K562 (cell line): ENCODE results near the gene COG3. TPM values are rescaled to one million over a fixed set of nuclear protein-coding genes. Genes with fewer than 3 reads are reported as not detected.

Source experiments
- ATAC-seq: fragments of 200-7000 bp; cut with Tn5 transposase; 3 replicates; pipeline ENCODE4 v1.9.1; 2020; ENCODE audit warnings: moderate library complexity
- BruUV-seq: library from RNA; stranded (reverse); fragments of 400-500 nt; replicated peaks from 2 replicates; lab custom pipeline; 2021; lab: Mats Ljungman, UMichigan
- CTCF ChIA-PET: fragments of 300-600 bp; formaldehyde crosslinking; extraction: SDS; loops from one replicate; lab custom pipeline; 2021; ENCODE audit warnings: low intra/inter-chr PET ratio; lab: Yijun Ruan, JAX
- POLR2A ChIA-PET: fragments of 300-600, 350-650 bp; sonication (Branson Sonifier 250); formaldehyde crosslinking; extraction: SDS; loops from one replicate; lab custom pipeline; 2021; ENCODE audit warnings: antibody characterized with exemption, inconsistent platforms; lab: Yijun Ruan, JAX
- DNase-seq, 4 experiments: peaks; one replicate each; pipeline versions ENCODE4 v3.0.0 to v3.0.0-alpha.2; 2011 to 2018; ENCODE audit warnings: low spot score in 3 of 4, mixed read lengths in 3 of 4; ENCODE audit errors: extremely low read depth in 1 of 4
- FAIRE-seq: peaks from 2 replicates; lab custom pipeline; 2011; peaks lifted over from hg19 to GRCh38; lab: Jason Lieb, UNC
- H2AFZ ChIP-seq: 2 replicates; pipeline ENCODE4 v1.6.0; 2011; ENCODE audit warnings: low read depth, low read length, control low read depth, inconsistent platforms
- H3K27ac ChIP-seq: fragments of 200-600 bp; 3 replicates; pipeline ENCODE4 v1.8.0; 2011; ENCODE audit warnings: low read depth, mild to moderate bottlenecking, control low read depth, inconsistent platforms, low read length, moderate library complexity, mixed read lengths; ENCODE audit errors: extremely low read depth
- H3K27me3 ChIP-seq, 2 experiments: fragments of 300-600 bp in 1 of 2; 2 replicates in 1 of 2; 3 replicates in 1 of 2; pipeline versions ENCODE4 v1.6.0 to v1.8.0; 2011; ENCODE audit warnings: inconsistent platforms in 2 of 2, low read length in 2 of 2, mild to moderate bottlenecking in 1 of 2, mixed read lengths in 1 of 2, moderate library complexity in 1 of 2; ENCODE audit not compliant: control insufficient read depth in 2 of 2, insufficient read depth in 2 of 2
- H3K36me3 ChIP-seq: fragments of 300-600 bp; 3 replicates; pipeline ENCODE4 v1.8.0; 2011; ENCODE audit warnings: mild to moderate bottlenecking, low read length, inconsistent platforms; ENCODE audit not compliant: control insufficient read depth, insufficient read depth
- H3K4me1 ChIP-seq, 2 experiments: fragments of 200-600 bp in 1 of 2; replicated peaks in 1 of 2; 2 replicates in 1 of 2; 3 replicates in 1 of 2; pipeline versions ENCODE4 v1.5.1 to v1.8.0; 2011; ENCODE audit warnings: inconsistent platforms in 2 of 2, low read length in 2 of 2, mild to moderate bottlenecking in 1 of 2, mixed read lengths in 1 of 2, moderate library complexity in 1 of 2; ENCODE audit not compliant: control insufficient read depth in 2 of 2, insufficient read depth in 2 of 2
- H3K4me2 ChIP-seq: 2 replicates; pipeline ENCODE4 v1.6.1; 2011; ENCODE audit warnings: low read length, control low read depth, inconsistent platforms, mixed read lengths; ENCODE audit not compliant: insufficient read depth
- H3K4me3 ChIP-seq: fragments of 200-600 bp; sonication (generic), shearing (Covaris generic); 2 replicates; pipeline ENCODE4 v1.5.1; 2016; ENCODE audit warnings: control low read depth, inconsistent platforms
- H3K79me2 ChIP-seq: fragments of 200-600 bp; 3 replicates; pipeline ENCODE4 v1.8.0; 2011; ENCODE audit warnings: low read length, inconsistent platforms; ENCODE audit not compliant: control insufficient read depth, insufficient read depth
- H3K9ac ChIP-seq, 2 experiments: 2 replicates each; pipeline versions ENCODE4 v1.6.0 to v1.6.1; 2011; ENCODE audit warnings: low read depth in 2 of 2, low read length in 2 of 2, control low read depth in 1 of 2, inconsistent platforms in 1 of 2, mild to moderate bottlenecking in 1 of 2, mixed read lengths in 1 of 2; ENCODE audit not compliant: insufficient read depth in 1 of 2
- H3K9me1 ChIP-seq: one replicate; pipeline ENCODE4 v1.6.0; 2011; ENCODE audit warnings: inconsistent platforms, mild to moderate bottlenecking, low read length, moderate library complexity; ENCODE audit not compliant: control insufficient read depth, insufficient read depth
- H3K9me3 ChIP-seq: replicated peaks from 2 replicates; pipeline ENCODE4 v1.5.1; 2011; ENCODE audit warnings: low read depth, low read length, inconsistent platforms; ENCODE audit not compliant: control insufficient read depth, insufficient read depth
- H4K20me1 ChIP-seq: replicated peaks from 2 replicates; pipeline ENCODE4 v1.6.1; 2011; ENCODE audit warnings: low read length, inconsistent platforms, mixed read lengths; ENCODE audit not compliant: control insufficient read depth, insufficient read depth
- AFF4 ChIP-seq: sonication (generic); formaldehyde crosslinking; IDR thresholded peaks from 2 replicates; pipeline ENCODE4 v1.8.0; 2023; ENCODE audit warnings: mild to moderate bottlenecking, missing genetic modification reagents
- FOXK2 ChIP-seq, 2 experiments: fragments of 450-650 bp; IDR thresholded peaks in 1 of 2; conservative IDR thresholded peaks in 1 of 2; 2 replicates each; pipeline ENCODE4 v1.6.1; 2016; ENCODE audit warnings: low read depth in 2 of 2, mild to moderate bottlenecking in 1 of 2
- PTTG1 ChIP-seq: fragments of 450-650 bp; IDR thresholded peaks from 2 replicates; pipeline ENCODE4 v1.6.1; 2016; ENCODE audit warnings: low read depth, mild to moderate bottlenecking, missing genetic modification characterization, missing compliant biosample characterization
- RBM15 ChIP-seq: fragments of 200-400 bp; formaldehyde crosslinking; IDR thresholded peaks from 2 replicates; pipeline ENCODE4 v1.6.1; 2018; ENCODE audit warnings: mild to moderate bottlenecking, low read length, moderate library complexity; ENCODE audit not compliant: insufficient read depth
- STAT5A ChIP-seq: IDR thresholded peaks from 2 replicates; pipeline ENCODE4 v1.6.1; 2012; ENCODE audit warnings: low read length, inconsistent platforms, borderline replicate concordance
- ZFP36 ChIP-seq: fragments of 150-350 bp; IDR thresholded peaks from 2 replicates; pipeline ENCODE4 v1.6.1; 2018; ENCODE audit warnings: low read length, low read depth; ENCODE audit not compliant: partially characterized antibody
- ZNF124 ChIP-seq: sonication (generic); formaldehyde crosslinking; IDR thresholded peaks from 2 replicates; pipeline ENCODE4 v1.8.1; 2022; ENCODE audit warnings: missing genetic modification reagents
- WGBS: fragments of 100-300 bp; shearing (Covaris generic); methylation state at CpG from one replicate; pipeline ENCODE4 v1.1.6; 2016; ENCODE audit warnings: low coverage, mixed read lengths; ENCODE audit not compliant: insufficient coverage; ENCODE audit errors: missing lambda C conversion rate; 5-methylcytosine and 5-hydroxymethylcytosine counted together
- in situ Hi-C: fragments of 300-500 bp; cut with MboI; formaldehyde crosslinking; loops from 4 replicates; pipeline ENCODE4 v1.15.0; 2018; ENCODE audit warnings: inconsistent platforms, mixed read lengths
- intact Hi-C: fragments of 100-400 bp; cut with micrococcal nuclease; formaldehyde crosslinking; loops from 2 replicates; pipeline ENCODE4 v1.14.2; 2022
- polyA plus RNA-seq, 8 experiments: library from polyadenylated mRNA; depleted of rRNA in 4 of 8; stranded (reverse) in 5 of 8; unstranded in 3 of 8; fragments of >200 nt; fragmentation: Nextera tagmentation in 2 of 8; fragmentation: Illumina TruSeq in 1 of 8; extraction: Ambion mirVana in 2 of 8; extraction: Trizol in 1 of 8; gene quantifications; 2 replicates each; pipeline versions ENCODE4 v1.2.1 to v1.2.3, GENCODE V29; 2011 to 2014; ENCODE audit warnings: inconsistent platforms in 1 of 8, missing spikeins in 1 of 8
- total RNA-seq, 7 experiments: library from RNA; depleted of rRNA in 6 of 7; stranded (reverse); fragments of >200 nt in 6 of 7; fragmentation: Illumina TruSeq in 2 of 7; extraction: Trizol in 2 of 7; gene quantifications; 2 replicates each; pipeline versions ENCODE4 v1.2.1 to v1.2.3, GENCODE V29; 2011 to 2021; ENCODE audit warnings: low replicate concordance in 1 of 7

COG3 gene
- total and polyA plus RNA-seq, 9 of the 15 experiments (the other 6 are each of a cell fraction or from before 2014, with no cell fraction given), result 3.9 to 22.9 (median 14.5) TPM

DNA sequence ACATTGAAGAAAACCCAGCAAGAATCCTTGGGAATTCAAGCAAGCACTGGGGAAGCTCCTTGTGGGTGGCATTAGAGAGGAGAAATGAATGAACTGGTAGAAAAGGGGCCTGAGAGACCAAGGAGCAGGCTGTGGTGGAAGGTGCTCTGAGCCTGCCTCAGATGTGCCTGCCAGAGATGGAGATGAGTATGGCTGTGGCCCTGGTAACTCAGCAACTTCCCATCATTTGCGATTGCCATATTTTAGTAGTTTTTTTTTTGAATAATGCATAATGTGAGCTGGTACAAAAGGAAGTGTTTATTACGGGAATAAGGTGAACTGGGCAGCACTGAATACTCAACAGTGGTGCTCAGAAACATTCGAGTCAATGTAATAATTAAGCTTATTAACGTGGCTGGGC is 111.7 kb downstream of the COG3 start:
- no peak for DNase-seq
- 2% methylated on average over 4 of the region's 4 CpGs for WGBS
- no peak overlapping the region for H3K27ac ChIP-seq
- no peak for ATAC-seq
- in situ Hi-C loops, result no loop called here
- BruUV-seq, result no TSS peak
- FAIRE-seq, result no peak
- no peaks in the 10 kb centered on the region for H3K9me3 ChIP-seq
- H3K4me1 ChIP-seq, result no peaks in the 10 kb centered on the region
- no peaks in the 10 kb centered on the region for H3K36me3 ChIP-seq
- intact Hi-C loops, result no loop called here
- ChIA-PET CTCF (no interaction called here), POLR2A (interaction anchor here (0.6 kb wide), 1 partner anchor 10 kb away, joined by 3 read pairs; no protein-coding TSS in a partner anchor)
- no peaks in the 10 kb centered on the region for H3K79me2 ChIP-seq
- H3K4me2 ChIP-seq, result no peak overlapping the region
- no peak overlapping the region for H3K4me3 ChIP-seq
- no peaks in the 10 kb centered on the region for H3K9me1 ChIP-seq
- H3K27me3 ChIP-seq, result peaks cover 0 to 17% of the 10 kb centered on the region in 2 experiments; a peak in 3 of 5 replicates
- H2AFZ ChIP-seq, result no peak overlapping the region
- no peaks in the 10 kb centered on the region for H4K20me1 ChIP-seq
- H3K9ac ChIP-seq, result no peak overlapping the region
- TF ChIP-seq ZFP36 (no peak), STAT5A (no peak), AFF4 (CRISPR knock-in tag) (no peak), ZNF124 (CRISPR knock-in tag) (no peak), RBM15 (no peak), FOXK2 (conservative IDR thresholded peaks at IDR 0.05 in 1 of 2, IDR thresholded peaks at IDR 0.05 in 1 of 2; ENCODE audit: low read depth in 2 of 2) (no peak), PTTG1 (tag) (no peak)
